Gastroesophageal sphincter (tissue), 4 donors: ENCODE measurements around the gene HOMER2. TPM values are rescaled to one million over a fixed set of nuclear protein-coding genes. Genes with fewer than 3 reads are reported as not detected.
"Not testable (repeated sequence)": the region's sequence is repeated elsewhere in the genome, so short reads cannot be mapped to it uniquely, and the experiment has no call there.

Experiments used
- ATAC-seq: fragments of 150-250 bp; one replicate; pipeline ENCODE4 v1.9.1; 2016; ENCODE audit warnings: mild to moderate bottlenecking, moderate library complexity
- H3K27ac ChIP-seq, 4 donors: fragments of 200-600 bp; sonication (generic) in 3 of 4; 1 replicate in 3 of 4; 2 replicates in 1 of 4; pipeline ENCODE4 v1.5.1; 2016 to 2019
- H3K27me3 ChIP-seq: fragments of 200-600 bp; sonication (generic); one replicate; pipeline ENCODE4 v1.5.1; 2019
- H3K36me3 ChIP-seq, 2 donors: fragments of 200-600 bp; sonication (generic); one replicate each; pipeline ENCODE4 v1.5.1; 2019; ENCODE audit warnings: control low read depth in 1 of 2
- H3K4me1 ChIP-seq, 3 donors: fragments of 200-600 bp; sonication (generic); 1 replicate in 2 of 3; 2 replicates in 1 of 3; pipeline ENCODE4 v1.5.1; 2016 to 2019; ENCODE audit warnings: control low read depth in 2 of 3
- H3K4me3 ChIP-seq, 2 donors: fragments of 200-600 bp; sonication (generic); one replicate each; pipeline ENCODE4 v1.5.1; 2019; ENCODE audit warnings: mild to moderate bottlenecking in 1 of 2, moderate library complexity in 1 of 2
- H3K9me3 ChIP-seq, 3 donors: fragments of 200-600 bp; sonication (generic); one replicate each; pipeline ENCODE4 v1.5.1; 2017 to 2019; ENCODE audit warnings: control low read depth in 2 of 3
- EP300 ChIP-seq: sonication (generic); formaldehyde crosslinking; IDR thresholded peaks from one replicate; pipeline ENCODE4 v1.6.1; 2017; ENCODE audit warnings: antibody characterized with exemption, mild to moderate bottlenecking
- POLR2A ChIP-seq, 2 donors: fragments of 450-650 bp; IDR thresholded peaks; one replicate each; pipeline ENCODE4 v1.6.1; 2017; ENCODE audit warnings: antibody characterized with exemption in 2 of 2, mild to moderate bottlenecking in 2 of 2, moderate library complexity in 1 of 2
- POLR2AphosphoS5 ChIP-seq: sonication (generic); formaldehyde crosslinking; IDR thresholded peaks from one replicate; pipeline ENCODE4 v1.6.1; 2017; ENCODE audit warnings: antibody characterized with exemption
- WGBS, 2 donors: methylation state at CpG; one replicate each; pipeline ENCODE4 v1.1.5; 2018; ENCODE audit warnings: low coverage in 1 of 2; 5-methylcytosine and 5-hydroxymethylcytosine counted together
- total RNA-seq, 4 donors: library from RNA; depleted of rRNA; stranded (reverse); fragments of >200 nt; gene quantifications; one replicate each; pipeline ENCODE4 v1.1.0, GENCODE V29; 2016
- TF ChIP-seq, protein P1 (sequence below), 4 experiments: fragments of 200-600 bp in 2 of 4; fragments of 450-650 bp in 2 of 4; sonication (generic) in 1 of 4; IDR thresholded peaks; one replicate each; pipeline ENCODE4 v1.5.1; 2017 to 2019; ENCODE audit warnings: antibody characterized with exemption in 4 of 4, mild to moderate bottlenecking in 2 of 4, moderate library complexity in 2 of 4

HOMER2 gene
- total RNA-seq, 4 donors from 2014 or later: 12.0 to 26.8 (median 17.7) TPM

DNA sequence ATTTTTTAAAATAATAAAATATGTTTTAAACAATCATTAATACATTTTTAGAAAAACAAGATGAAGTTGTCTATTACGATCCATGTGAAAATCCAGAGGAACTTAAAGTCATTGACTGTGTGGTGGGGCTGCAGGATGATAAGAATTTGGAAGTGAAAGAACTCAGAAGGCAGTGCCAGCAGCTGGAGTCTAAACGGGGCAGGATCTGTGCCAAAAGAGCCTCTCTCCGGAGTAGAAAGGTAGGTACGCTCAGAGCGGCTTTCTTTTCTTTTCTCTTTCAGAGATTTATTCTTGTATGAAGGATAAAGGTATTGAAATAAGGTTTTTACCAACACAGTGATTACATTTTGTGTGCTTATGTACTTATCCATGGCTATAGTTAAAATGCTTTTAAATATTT, 129.5 kb downstream of the HOMER2 start:
- TF ChIP-seq, protein P1, sequence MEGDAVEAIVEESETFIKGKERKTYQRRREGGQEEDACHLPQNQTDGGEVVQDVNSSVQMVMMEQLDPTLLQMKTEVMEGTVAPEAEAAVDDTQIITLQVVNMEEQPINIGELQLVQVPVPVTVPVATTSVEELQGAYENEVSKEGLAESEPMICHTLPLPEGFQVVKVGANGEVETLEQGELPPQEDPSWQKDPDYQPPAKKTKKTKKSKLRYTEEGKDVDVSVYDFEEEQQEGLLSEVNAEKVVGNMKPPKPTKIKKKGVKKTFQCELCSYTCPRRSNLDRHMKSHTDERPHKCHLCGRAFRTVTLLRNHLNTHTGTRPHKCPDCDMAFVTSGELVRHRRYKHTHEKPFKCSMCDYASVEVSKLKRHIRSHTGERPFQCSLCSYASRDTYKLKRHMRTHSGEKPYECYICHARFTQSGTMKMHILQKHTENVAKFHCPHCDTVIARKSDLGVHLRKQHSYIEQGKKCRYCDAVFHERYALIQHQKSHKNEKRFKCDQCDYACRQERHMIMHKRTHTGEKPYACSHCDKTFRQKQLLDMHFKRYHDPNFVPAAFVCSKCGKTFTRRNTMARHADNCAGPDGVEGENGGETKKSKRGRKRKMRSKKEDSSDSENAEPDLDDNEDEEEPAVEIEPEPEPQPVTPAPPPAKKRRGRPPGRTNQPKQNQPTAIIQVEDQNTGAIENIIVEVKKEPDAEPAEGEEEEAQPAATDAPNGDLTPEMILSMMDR (IDR thresholded peaks at IDR 0.05): no peak
- no peak for TF ChIP-seq POLR2A (IDR thresholded peaks at IDR 0.05)
- no peak for TF ChIP-seq EP300
- no peak for TF ChIP-seq POLR2AphosphoS5
- no peak overlapping the region for H3K27ac ChIP-seq
- H3K4me1 ChIP-seq: no peaks in the 10 kb centered on the region
- H3K4me3 ChIP-seq: no peak overlapping the region
- 83 to 88% methylated on average over 5 of the region's 5 CpGs for WGBS, 2 donors
- H3K27me3 ChIP-seq: no peaks in the 10 kb centered on the region
- H3K36me3 ChIP-seq: peaks cover 4 to 99% of the 10 kb centered on the region in 2 donors
- no peak for ATAC-seq
- H3K9me3 ChIP-seq: no peaks in the 10 kb centered on the region

DNA sequence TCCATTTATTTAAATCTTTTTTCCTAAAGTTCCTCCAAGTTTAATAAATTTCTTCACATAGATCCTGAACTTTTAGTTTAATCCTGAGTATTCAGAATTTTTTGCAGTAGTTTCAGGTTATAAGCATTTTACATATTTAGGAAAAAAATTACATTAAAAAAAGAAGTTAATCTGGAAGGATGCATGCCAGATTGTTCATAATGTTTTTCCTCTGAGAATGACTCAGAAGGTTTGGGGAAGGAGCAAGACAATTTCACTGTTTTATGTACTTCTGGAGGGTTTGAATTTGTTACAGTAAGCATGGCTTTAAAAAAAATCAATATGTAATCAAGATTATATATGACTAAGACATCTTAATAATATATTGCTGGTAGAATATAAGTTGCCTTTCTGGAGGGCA, 130.7 kb downstream of the HOMER2 start:
- not testable (repeated sequence) for H3K27me3 ChIP-seq, H3K9me3 ChIP-seq, H3K27ac ChIP-seq, H3K4me3 ChIP-seq, ATAC-seq, H3K4me1 ChIP-seq
- peaks cover 0 to 99% of the 10 kb centered on the region in 2 donors for H3K36me3 ChIP-seq

DNA sequence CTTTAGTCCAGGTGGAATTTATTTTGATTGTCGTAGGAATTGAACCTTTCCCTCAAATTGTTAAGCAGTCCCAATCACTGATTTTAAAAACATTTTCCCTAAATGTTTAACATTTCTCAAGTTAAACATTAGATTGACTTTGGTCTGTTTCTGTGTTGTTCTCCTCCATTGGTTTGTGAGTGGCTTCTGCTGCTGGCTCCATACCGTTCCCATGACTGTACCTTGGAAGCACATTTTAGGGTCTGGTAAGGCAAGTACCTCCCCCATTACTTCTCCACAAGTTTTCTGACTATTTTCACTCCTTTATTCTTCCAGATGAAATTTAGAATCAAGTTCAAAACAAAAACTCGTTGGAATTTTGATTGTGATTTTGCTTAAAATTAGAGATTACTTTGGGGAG, 131.1 kb downstream of the HOMER2 start:
- not testable (repeated sequence) for H3K4me1 ChIP-seq, H3K9me3 ChIP-seq, H3K27me3 ChIP-seq, H3K27ac ChIP-seq, H3K4me3 ChIP-seq, ATAC-seq
- peaks cover 0 to 99% of the 10 kb centered on the region in 2 donors for H3K36me3 ChIP-seq
- WGBS, 2 donors: 76 to 82% methylated on average over 2 to 3 of the region's 3 CpGs

DNA sequence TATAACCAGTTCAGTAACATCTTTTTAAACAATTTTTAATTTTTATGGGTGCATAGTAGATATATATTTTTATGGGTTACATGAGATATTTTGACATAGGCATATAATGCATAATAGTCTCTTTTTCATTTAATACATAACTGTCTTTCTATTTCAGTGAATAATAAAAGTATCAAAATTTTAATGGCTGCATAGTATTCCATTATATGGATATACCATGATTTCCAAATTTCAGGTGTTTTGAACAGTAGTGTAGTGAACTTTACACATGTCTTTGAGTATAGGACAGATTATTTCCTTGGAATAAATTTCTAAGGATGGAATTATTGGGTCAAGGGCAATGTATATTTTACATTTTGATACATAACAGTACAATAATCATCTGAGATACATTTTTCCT, 132.4 kb downstream of the HOMER2 start:
- Histone ChIP-seq H3K36me3 (peaks cover 0 to 99% of the 10 kb centered on the region in 2 donors), H3K27me3 (no peaks in the 10 kb centered on the region), H3K9me3 (no peaks in the 10 kb centered on the region), H3K4me3 (no peak overlapping the region), H3K27ac (no peak overlapping the region), H3K4me1 (peaks cover 0 to 9% (median 0%) of the 10 kb centered on the region in 3 donors)
- no peak for TF ChIP-seq EP300
- no peak for ATAC-seq

DNA sequence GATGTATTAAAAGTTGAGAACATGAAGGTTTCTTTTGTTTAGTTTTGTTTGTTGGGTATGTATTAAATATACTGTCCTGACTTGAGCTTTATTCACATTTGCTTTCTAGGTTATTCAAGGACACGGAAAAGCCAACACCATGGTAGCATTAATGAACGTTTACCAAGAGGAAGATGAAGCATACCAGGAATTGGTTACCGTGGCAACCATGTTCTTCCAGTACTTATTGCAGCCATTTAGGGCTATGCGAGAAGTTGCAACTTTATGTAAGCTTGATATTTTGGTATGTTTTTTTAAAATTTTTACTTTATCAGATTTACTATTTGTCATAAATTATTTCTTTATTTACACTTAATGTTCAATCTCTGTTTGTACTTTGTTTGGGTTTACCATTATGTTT, 139.5 kb downstream of the HOMER2 start:
- Histone ChIP-seq H3K9me3 (no peaks in the 10 kb centered on the region), H3K4me3 (no peak overlapping the region), H3K27me3 (no peaks in the 10 kb centered on the region), H3K36me3 (peaks cover 0 to 44% of the 10 kb centered on the region in 2 donors), H3K4me1 (peaks cover 0 to 43% (median 9%) of the 10 kb centered on the region in 3 donors), H3K27ac (peak overlapping the region in 1 of 4 donors; percentile 100)
- 75 to 77% methylated on average over 3 to 4 of the region's 4 CpGs for WGBS, 2 donors
- no peak for ATAC-seq
- TF ChIP-seq POLR2A (IDR thresholded peaks at IDR 0.05) (no peak), POLR2AphosphoS5 (no peak), EP300 (no peak)
- TF ChIP-seq, protein P1 (IDR thresholded peaks at IDR 0.05): no peak

DNA sequence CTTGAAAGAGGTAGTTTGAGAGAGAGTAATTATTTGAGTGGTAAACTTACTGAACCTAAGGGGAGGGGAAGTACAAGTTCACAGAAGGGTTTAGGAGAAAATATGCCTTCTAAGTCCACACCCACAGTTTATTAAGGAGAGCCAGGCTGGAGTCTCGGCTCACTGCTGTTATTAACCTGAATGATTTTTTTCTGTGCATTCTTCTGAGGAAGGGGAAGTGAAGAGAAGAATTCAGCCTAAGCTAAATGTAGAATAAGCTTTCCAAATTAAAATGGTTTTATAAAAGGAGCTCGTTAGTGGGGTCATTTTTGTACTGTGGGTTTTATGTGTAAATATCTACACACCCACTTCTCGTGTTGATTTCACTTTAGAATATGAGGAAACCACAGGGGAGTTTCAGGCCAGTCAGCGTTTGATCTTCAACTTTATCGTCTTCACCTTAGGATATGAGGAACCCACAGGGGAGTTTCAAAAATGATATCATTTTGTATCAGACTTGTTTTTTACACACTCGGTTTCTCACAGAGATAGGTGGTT, 141.6 kb downstream of the HOMER2 start:
- WGBS, 2 donors: 0 to 7% methylated on average over 6 of the region's 6 CpGs
- peaks cover 0 to 24% of the 10 kb centered on the region in 2 donors for H3K36me3 ChIP-seq
- H3K27ac ChIP-seq: peak overlapping the region; percentile 91 to 100 (median 100)
- H3K4me1 ChIP-seq: peaks cover 0 to 36% (median 9%) of the 10 kb centered on the region in 3 donors
- H3K4me3 ChIP-seq: peak overlapping the region; percentile 83 to 96
- ATAC-seq: no peak
- H3K9me3 ChIP-seq: no peaks in the 10 kb centered on the region
- H3K27me3 ChIP-seq: no peaks in the 10 kb centered on the region
- TF ChIP-seq POLR2A (IDR thresholded peaks at IDR 0.05) (no peak), POLR2AphosphoS5 (no peak), EP300 (no peak)

DNA sequence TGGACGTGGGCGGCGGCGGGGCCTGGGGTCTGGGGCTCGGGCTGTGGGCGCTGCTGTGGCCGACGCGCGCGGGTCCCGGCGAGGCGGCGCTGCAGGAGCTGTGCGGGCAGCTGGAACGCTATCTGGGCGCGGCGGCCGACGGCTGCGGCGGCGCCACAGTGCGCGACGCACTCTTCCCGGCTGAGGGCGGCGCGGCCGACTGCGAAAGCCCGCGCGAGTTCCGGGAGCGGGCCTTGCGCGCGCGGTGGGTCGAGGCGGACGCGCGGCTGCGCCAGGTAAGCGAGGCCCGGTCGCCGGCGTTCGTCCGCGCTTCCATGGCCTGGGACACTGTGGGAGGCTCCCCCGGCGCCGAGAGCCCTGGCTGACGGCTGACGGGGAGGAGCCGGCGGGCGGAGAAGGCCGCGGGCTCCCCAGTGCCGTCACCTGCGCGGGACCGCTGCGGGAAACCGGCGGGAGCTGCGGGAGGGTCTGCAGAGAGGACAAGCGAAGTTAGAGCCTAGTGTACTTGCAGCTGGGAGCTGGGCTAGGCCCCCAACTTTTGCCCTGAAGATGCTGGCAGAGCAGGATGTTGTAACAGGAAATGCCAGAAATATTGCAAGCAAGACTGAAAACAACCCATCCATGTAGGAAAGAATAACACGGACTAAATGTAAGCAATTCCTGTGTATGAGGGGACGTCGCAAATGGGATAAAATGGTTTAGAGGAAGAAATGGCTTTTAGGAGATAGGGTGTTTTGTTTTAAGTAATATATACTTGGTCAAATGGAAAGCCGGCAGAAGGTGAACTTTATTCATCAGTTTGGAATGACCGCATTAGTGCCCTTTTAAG, 142.2 kb downstream of the HOMER2 start:
- H3K4me3 ChIP-seq: peak overlapping the region; percentile 83 to 96
- H3K9me3 ChIP-seq: no peaks in the 10 kb centered on the region
- peaks cover 0 to 17% of the 10 kb centered on the region in 2 donors for H3K36me3 ChIP-seq
- WGBS, 2 donors: 1 to 4% methylated on average over 5 to 6 of the region's 81 CpGs
- peaks cover 0 to 35% (median 9%) of the 10 kb centered on the region in 3 donors for H3K4me1 ChIP-seq
- no peaks in the 10 kb centered on the region for H3K27me3 ChIP-seq
- ATAC-seq: peak; percentile 42
- TF ChIP-seq, protein P1 (IDR thresholded peaks at IDR 0.05): no peak
- TF ChIP-seq POLR2A (IDR thresholded peaks at IDR 0.05): peak; percentile 6 to 9
- H3K27ac ChIP-seq: peak overlapping the region; percentile 91 to 100 (median 100)
